GM21576 (cell line): ENCODE data around the gene BAZ2B.
"Not testable (repeated sequence)": the region's sequence is repeated elsewhere in the genome, so short reads cannot be mapped to it uniquely, and the experiment has no call there.

Source experiments
- ATAC-seq: cut with Tn5 transposase; IDR thresholded peaks from one replicate; pipeline ENCODE4 v1.9.1; 2021; ENCODE audit warnings: mild to moderate bottlenecking, moderate library complexity; ENCODE audit not compliant: unreplicated experiment

BAZ2B gene, protein sequence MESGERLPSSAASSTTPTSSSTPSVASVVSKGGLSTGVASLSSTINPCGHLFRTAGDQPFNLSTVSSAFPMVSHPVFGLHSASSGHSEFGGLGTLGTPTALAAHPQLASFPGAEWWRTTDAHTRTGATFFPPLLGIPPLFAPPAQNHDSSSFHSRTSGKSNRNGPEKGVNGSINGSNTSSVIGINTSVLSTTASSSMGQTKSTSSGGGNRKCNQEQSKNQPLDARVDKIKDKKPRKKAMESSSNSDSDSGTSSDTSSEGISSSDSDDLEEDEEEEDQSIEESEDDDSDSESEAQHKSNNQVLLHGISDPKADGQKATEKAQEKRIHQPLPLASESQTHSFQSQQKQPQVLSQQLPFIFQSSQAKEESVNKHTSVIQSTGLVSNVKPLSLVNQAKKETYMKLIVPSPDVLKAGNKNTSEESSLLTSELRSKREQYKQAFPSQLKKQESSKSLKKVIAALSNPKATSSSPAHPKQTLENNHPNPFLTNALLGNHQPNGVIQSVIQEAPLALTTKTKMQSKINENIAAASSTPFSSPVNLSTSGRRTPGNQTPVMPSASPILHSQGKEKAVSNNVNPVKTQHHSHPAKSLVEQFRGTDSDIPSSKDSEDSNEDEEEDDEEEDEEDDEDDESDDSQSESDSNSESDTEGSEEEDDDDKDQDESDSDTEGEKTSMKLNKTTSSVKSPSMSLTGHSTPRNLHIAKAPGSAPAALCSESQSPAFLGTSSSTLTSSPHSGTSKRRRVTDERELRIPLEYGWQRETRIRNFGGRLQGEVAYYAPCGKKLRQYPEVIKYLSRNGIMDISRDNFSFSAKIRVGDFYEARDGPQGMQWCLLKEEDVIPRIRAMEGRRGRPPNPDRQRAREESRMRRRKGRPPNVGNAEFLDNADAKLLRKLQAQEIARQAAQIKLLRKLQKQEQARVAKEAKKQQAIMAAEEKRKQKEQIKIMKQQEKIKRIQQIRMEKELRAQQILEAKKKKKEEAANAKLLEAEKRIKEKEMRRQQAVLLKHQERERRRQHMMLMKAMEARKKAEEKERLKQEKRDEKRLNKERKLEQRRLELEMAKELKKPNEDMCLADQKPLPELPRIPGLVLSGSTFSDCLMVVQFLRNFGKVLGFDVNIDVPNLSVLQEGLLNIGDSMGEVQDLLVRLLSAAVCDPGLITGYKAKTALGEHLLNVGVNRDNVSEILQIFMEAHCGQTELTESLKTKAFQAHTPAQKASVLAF (N-terminal part only)

DNA sequence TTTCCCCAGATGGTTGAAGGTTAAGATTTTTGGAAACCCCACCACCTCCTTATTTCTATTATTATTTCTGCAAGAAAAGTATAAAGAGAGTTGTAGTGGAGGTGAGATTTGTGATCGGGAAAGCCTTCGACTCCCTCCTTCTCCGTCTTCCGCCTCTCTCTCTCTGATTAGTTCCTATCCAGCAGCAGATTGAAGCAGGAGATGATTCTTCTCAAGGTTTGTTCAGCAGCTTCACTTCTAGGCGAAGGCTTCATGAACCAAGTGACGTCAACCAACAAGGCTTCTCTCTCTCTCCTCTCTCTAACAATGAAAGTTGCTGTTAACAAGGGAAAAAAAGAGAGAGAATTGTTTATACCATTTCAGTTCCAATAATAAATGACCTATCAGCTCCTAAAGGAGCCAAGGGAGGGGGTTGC, at the start of gene BAZ2B:
BAZ2B (minus strand) TSS at position 263 of the 416 bp plus-strand sequence. CDS start 137,829 bp downstream, outside the sequence.
- peak; percentile 39 for ATAC-seq

DNA sequence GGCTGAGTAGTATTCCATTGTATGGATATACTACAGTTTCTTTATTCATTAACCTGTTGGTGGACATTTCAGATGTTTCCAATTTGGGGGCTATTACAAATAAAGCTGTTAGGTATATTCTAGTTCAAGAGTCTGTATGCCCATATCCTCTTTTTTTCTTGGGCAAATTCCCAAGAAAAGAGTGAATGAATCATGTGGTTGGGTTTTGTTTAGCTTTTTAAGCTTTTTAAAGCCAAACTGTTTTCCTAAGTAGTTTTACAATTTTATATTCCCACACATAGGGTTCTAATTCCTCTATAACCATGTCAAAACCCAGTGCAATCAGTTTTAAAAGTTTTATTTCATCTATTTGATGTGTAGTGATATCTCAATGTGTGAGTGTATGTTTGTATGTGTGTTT, 44.9 kb upstream of the BAZ2B start:
- ATAC-seq = no peak

DNA sequence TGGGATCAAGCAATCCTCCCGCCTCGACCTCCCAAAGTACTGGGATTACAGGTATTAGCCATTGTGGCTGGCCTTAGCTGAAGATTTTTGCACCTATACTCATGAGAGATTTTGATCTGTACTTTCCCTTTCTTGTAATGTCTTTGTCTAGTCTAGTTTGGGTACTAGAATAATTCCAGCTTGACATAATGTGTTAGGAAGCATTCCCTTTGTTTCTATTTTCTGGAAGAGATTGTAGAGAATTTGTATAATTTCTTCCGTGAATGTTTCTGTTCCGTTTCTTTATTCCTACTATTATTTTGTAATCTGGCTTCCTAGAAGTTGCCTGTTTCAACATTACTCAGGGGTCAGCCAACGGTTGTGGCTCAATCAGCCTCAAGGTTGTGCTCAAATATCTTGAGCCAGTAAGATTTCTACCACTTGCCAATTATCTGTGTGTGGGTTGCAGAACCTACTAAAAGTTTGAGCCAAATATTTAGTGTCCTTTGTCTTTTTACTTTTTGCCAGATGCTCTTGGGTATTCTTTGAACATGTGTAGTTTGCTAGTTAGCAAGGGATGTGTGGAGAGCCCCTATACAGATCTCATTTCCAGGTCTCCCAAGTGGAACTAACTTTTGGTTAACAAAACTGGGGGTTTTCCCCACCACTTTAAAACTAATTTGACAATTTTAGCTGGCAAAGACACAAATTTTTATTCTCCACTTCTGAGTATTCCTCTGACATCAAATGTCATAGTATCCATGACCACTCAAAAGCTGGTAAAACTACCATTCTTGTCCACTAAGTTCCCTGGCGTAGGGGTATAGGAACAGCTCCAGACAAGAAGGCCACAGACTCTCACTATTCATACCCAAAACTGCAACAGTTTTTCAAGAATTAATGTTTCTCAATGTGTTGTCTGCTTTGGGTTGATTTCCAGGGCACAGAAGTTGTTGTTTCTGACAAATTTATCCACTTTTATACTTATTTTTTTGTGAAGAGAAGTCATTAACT, 42.8 kb upstream of the BAZ2B start:
- no peak for ATAC-seq

DNA sequence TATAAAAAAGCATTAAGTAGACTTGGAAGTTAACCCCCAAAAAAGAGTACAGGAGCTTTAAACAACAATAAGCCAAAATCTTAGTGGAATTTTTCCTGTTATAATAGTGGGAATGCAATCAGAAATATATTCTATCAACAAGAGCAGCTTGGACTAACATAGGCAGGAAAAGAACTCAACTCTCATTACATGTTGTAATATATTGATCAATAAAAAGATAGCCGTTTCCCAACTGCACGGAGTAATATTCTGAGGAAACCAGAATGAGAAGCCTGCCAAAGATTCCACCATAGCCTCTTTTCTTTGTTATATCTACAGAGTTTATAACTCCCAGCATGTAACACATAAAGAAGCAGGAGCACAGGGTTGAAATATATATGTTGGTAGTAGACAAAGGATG, 37.6 kb upstream of the BAZ2B start:
- no peak for ATAC-seq

DNA sequence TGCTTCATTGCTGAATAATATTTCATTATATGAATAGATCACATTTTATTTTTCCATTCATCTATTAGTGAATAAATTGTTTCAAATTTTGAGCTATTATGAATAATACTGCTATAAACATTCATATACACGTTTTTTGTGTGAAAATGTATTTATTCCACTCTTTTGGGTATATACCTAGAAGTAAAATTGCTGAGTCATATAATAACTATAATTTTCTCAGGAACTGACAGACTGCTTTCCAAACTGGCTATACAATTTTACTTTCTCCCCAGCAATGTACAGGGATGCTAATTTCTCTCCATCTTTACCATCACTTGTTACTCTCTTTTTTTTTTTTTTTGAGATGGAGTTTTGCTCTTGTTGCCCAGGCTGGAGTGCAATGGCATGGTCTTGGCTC, 35.5 kb upstream of the BAZ2B start:
- ATAC-seq = no peak

DNA sequence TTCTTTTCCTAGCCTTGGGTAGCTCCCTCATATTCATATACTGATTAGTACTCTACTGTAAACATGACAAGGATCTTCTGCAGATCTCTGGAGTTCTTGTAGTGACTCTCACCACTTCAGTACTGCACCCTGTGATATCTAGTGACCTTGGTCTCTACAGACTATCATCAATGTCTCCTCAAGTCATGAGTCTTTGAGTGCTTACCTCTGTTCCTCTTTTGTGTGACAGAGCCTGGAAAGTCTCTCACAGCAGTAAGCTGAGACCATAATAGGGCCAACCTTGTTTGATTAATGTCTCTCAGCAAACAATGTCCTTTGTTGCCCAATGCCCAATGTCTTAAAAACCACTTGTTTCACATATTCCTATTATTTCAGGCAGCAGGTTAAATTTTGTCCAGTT, 34.2 kb upstream of the BAZ2B start:
- ATAC-seq = no peak

DNA sequence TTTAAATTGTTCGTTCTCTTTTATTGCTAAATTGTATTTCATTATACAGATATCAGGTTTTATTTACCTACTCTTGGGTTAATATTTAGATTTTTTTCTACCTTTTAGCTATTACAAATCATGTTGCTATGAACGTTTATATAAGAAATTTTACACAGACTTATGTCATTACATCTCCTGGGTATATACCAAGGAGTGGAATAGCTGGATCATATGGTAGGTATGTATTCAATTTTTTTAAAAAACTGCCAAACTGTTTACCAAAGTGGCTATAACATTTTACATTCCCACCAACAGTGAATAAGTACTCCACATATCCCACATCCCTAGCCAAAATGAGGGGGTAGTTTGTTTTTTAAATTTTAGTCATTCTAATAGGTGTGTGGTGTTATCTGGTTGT, 32.3 kb upstream of the BAZ2B start:
- ATAC-seq = no peak

DNA sequence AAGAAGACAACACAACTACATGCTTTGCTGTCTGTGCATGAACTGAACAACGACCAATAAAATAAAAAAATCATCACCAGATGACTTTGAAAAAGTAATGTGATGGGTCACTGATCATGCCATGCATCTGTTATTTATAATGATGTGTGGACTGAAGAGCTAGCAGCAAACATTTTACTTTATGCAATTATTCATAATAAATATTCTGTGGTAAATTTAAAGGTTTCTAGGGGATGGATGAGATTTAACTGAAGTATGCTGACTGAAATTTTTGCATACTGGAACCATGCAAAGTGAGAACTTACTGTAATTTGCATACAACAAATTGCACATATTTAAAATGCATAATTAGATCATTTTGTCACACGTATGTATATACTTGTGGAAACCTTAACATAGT, 31.3 kb upstream of the BAZ2B start:
- ATAC-seq = no peak

DNA sequence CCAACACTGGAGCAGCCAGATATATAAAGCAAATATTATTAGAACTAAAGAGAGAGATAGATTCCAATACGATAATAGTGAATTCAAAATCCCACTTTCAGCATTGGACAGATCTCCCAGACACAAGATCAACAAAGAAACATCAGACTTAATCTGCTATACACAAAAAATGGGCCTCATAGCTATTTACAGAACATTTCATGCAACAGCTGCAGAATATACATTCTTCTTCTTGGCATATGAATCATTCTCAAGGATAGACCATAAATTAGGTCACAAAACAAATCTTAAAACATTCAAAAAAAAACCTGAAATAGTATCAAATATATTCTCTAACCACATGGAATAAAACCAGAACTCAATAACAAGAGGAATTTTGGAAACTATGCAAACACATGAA, 23.8 kb upstream of the BAZ2B start:
- no peak for ATAC-seq

DNA sequence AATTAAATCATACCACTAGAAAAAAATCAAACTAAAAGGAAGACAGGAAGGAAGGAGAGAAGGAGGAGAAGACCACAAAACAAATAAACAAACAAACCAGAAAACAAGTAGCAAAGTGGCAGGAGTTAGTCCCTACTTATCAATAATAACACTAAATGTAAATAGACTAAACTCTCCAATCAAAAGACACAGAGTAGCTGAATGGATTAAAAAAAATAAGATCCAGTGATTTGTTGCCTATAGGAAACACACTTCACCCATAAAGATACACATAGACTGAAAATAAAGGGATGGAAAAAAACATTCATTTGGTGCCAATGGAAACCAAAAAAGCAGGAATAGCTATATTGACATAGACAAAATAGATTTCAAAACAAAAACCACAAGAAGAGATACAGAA, 23.4 kb upstream of the BAZ2B start:
- ATAC-seq = no peak

DNA sequence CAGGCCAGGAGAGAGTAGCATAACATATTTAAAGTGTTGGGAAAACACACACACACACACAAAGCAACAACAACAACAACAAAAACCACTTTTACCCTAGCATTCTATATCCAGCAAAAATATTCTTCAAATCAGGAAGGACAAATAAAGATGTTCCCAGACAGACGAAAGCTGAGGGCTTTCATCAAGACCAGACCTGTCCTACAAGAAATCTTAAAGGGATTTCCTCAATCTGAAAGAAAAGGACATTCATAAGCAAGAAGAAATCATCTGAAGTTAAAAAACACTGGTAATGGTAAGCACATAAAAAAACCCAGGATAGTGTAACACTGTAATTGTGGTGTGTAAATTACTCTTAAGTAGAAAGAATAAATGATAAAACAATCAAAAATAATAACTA, 22.7 kb upstream of the BAZ2B start:
- no peak for ATAC-seq

DNA sequence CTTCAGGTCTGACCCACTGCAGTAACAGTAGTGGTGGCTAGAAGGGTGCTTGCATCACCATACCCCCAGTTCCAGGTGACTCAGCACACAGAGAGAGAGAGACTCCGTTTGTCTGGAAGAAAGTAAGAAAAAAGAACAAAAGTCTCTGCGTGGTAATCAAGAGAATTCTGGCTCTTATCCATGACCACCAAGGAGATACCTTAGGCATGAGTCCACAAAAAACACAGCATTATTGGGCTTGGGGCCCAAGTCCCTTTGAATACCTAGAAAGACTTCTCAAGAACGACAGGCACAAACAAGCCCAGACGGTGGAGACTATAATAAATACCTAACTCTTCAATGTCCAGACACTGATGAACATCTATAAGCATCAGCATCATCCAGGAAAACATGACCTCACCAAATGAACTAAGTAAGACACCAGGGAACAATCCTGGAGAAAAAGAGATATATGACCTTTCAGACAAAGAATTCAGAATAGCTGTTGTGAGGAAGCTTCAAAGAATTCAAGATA, 21.7 kb upstream of the BAZ2B start:
- ATAC-seq = no peak

DNA sequence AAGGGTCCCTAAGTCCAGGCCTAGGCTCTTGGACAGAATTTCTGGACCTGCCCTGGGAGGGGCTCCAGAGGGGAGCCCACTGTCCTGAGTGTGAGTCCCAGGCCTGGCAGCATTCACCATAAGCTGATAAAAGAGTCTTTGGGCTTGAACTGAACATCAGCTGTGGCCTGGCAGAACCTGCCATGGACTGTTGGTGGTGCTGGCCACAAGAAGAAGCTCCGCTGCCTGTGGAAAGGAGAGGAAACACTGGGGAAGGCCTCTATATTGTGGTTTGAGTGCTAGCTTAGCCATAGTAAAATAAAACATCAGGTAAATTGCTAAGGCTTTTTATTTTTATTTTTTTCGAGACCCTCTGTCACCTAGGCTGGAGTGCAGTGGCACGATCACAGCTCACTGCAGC, 20.9 kb upstream of the BAZ2B start:
- no peak for ATAC-seq

DNA sequence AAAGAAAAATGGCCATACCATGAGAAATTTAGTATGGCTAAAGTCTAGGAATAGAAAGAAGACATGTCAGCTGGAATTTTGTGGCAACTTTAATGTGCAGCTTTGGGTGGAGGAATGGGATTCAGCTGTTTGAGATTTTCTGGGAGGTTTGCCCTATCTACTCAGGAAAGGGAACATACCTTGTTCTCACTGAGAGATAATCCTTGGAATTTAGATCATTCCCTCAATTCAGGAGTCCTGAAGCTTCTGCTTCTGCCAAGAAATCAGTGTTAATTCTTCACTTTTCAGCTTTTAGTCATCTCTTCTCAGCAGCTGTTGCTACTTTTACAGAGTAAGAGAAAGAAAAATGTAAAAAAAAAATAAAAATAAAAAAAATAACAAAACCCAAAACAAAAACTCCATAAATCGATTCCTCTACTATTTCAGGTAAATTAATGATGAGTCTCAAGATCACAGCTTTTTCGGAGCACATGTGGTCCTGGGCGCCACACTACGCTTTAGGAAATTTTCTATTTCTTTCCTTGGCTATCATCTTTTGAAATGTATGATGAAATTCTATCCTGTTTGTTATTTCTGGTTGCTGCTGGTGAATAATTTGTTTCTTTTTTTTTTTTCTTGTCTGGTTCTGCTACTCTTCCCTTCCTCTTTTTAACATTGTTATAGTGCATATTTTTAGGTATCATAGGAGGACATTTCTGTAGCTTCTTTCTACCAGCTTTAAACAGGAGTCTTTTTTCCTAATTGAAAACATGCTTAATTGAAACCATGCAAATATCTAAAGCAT, 18.9 kb upstream of the BAZ2B start:
- no peak for ATAC-seq

DNA sequence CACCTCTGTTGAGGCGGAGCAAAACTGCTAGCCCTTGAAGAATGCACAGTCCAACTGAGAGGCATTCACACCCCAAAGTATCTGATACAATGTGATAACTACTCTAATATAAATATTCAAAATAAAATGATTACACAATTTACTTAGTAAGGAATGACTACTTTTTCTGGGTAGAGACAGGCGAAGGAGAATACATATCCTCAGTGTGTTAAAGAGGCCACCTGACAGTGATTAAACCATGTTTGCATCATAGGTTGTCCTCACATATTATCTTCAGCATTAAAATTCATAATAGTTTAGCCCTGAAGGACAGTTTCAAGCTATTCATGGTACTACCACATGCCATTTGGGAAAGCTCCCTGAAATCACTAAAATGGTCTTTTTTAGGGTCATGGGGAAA, 16.9 kb upstream of the BAZ2B start:
- no peak for ATAC-seq

DNA sequence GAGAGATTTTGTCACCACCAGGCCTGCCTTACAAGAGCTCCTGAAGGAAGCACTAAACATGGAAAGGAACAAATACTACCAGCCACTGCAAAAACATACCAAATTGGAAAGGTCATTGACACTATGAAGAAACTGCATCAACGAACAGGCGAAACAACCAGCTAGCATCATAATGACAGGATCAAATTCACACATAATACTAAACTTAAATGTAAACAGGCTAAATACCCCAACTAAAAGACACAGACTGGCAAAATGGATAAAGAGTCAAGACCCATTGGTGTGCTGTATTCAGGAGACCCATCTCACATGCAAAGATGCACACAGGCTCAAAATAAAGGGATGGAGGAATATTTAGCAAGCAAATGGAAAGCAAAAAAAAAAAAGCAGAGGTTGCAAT, 9.3 kb upstream of the BAZ2B start:
- ATAC-seq = not testable (repeated sequence)

DNA sequence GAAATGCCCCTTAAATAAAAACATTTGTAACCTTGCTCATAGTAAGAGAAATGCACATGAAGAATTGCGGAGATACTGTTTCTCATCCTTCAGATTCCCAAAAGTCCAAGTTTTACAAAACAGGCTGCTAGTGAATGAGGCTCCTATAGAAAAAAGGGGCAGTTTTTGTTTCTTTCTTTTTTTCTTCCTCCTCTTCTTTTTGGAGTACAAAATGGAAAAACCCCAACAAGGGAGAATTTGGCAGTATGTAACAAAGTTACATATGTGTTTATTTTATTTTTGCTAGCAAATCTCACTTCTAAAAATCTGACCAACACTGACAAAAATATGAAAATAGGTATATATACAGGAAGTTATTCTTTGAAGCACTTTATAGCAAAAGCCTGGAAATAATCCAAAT, 7.1 kb upstream of the BAZ2B start:
- no peak for ATAC-seq

DNA sequence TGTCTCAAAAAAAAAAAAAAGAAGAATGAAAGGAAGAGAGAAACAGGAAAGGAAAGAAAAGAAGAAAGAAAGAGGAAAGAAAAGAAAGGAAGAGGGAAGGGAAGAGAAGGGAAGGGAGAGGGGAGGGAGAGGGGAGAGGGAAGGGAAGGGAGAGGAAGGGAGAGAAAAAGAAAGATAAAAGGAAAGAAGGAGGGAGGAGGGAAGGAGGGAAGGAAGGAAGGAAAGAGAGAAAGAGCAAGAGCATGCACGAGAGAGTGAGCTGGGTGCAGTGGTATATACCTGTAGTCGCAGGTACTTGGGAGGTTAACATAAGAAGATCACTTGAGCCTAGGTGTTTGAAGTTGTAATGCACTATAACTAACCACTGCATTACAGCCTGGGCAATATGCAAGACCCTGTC, 6.6 kb upstream of the BAZ2B start:
- ATAC-seq = no peak

DNA sequence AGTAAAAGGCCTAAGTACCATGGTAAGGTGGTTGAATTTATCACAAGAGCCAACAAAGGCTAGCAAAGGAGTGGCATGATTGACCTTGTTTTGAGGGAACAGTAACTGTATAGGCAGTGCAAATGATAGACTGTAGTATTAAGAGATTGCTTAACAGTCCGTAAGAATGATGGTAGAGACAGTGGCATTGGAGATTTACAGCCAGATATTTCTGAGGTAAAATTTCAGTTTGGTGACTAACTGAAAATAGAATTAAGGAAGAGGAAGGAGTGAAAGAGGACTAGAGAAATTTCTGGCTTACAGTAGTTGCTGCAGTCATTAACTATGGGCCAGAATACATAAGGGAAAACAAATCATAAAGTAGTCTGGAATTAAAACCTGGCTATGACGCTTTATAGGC, 4.4 kb upstream of the BAZ2B start:
- no peak for ATAC-seq
